Nucleus accumbens (tissue), 56 donors: Measurements from ENCODE around the gene HHATL.
"Not testable (repeated sequence)": the region's sequence is repeated elsewhere in the genome, so short reads cannot be mapped to it uniquely, and the experiment has no call there.

Experiments
- DNase-seq, 56 donors: peaks; one replicate each; lab custom pipeline; 2025; lab: John Stamatoyannopoulos, UW

HHATL gene

GRCh38 chr3:42734263-42734860, 31.8 kb upstream of the HHATL start:
- DNase-seq, result peak in 5 of 56 donors; percentile 40 to 70 (median 47)

GRCh38 chr3:42733501-42734262, 31.1 kb upstream of the HHATL start:
- peak in 52 of 56 donors; percentile 34 to 92 (median 72) for DNase-seq

- peak in 7 of 56 donors; percentile 45 to 77 (median 67) for DNase-seq
Observed at GRCh38 chr3:42732829-42733459, 30.3 kb upstream of the HHATL start.

- peak in 54 of 56 donors; percentile 44 to 97 (median 85) for DNase-seq
Observed at GRCh38 chr3:42732196-42732828, 29.7 kb upstream of the HHATL start.

GRCh38 chr3:42731476-42732195, 29.0 kb upstream of the HHATL start:
- DNase-seq, result no peak

GRCh38 chr3:42730706-42731420, 28.3 kb upstream of the HHATL start:
- no peak for DNase-seq

GRCh38 chr3:42730294-42730693, 27.7 kb upstream of the HHATL start:
- no peak for DNase-seq

GRCh38 chr3:42729404-42730145, 27.0 kb upstream of the HHATL start:
- peak in 3 of 56 donors; percentile 31 to 48 (median 35) for DNase-seq

GRCh38 chr3:42728668-42729364, 26.2 kb upstream of the HHATL start:
- DNase-seq, result no peak

GRCh38 chr3:42728056-42728455, 25.5 kb upstream of the HHATL start:
- peak in 36 of 56 donors; percentile 23 to 75 (median 50) for DNase-seq

- DNase-seq, result peak in 29 of 56 donors; percentile 24 to 71 (median 42)
Observed at GRCh38 chr3:42725454-42725853, 22.9 kb upstream of the HHATL start.

- no peak for DNase-seq
Observed at GRCh38 chr3:42723219-42723618, 20.6 kb upstream of the HHATL start.

GRCh38 chr3:42722442-42722841, 19.8 kb upstream of the HHATL start:
- not testable (repeated sequence) for DNase-seq

- DNase-seq, result peak in 40 of 56 donors; percentile 19 to 87 (median 58)
Observed at GRCh38 chr3:42721690-42722089, 19.1 kb upstream of the HHATL start.

GRCh38 chr3:42720126-42720525, 17.5 kb upstream of the HHATL start:
- no peak for DNase-seq

GRCh38 chr3:42719002-42719401, 16.4 kb upstream of the HHATL start:
- no peak for DNase-seq

GRCh38 chr3:42718338-42718737, 15.7 kb upstream of the HHATL start:
- no peak for DNase-seq

GRCh38 chr3:42717306-42717705, 14.7 kb upstream of the HHATL start:
- DNase-seq, result no peak
